Cardiac muscle cell (in vitro differentiated cells and primary cell): ENCODE data around the gene PAGE4. TPM values are rescaled to one million over a fixed set of nuclear protein-coding genes. Genes with fewer than 3 reads are reported as not detected.

Experiments used
- DNase-seq, 2 donors: peaks; one replicate each; pipeline versions ENCODE4 v3.0.0 to v3.0.0-alpha.2; 2010 to 2017; ENCODE audit warnings: low read depth in 1 of 2, low spot score in 1 of 2
- H3K27ac ChIP-seq: fragments of 200-600 bp; sonication (generic); 2 replicates; pipeline ENCODE4 v1.5.1; 2016
- H3K27me3 ChIP-seq: fragments of 200-600 bp; sonication (generic); 2 replicates; pipeline ENCODE4 v1.6.0; 2016; ENCODE audit warnings: control low read depth
- H3K36me3 ChIP-seq: fragments of 200-600 bp; sonication (generic); 2 replicates; pipeline ENCODE4 v1.5.1; 2016; ENCODE audit warnings: control low read depth
- H3K4me1 ChIP-seq: fragments of 200-600 bp; sonication (generic); 2 replicates; pipeline ENCODE4 v1.8.1; 2017; ENCODE audit warnings: low read depth, mild to moderate bottlenecking, mixed run types
- H3K4me3 ChIP-seq: fragments of 200-600 bp; sonication (generic); 2 replicates; pipeline ENCODE4 v1.5.1; 2016; ENCODE audit warnings: mild to moderate bottlenecking
- H3K9me3 ChIP-seq: fragments of 200-600 bp; sonication (generic); 2 replicates; pipeline ENCODE4 v1.5.1; 2017; ENCODE audit warnings: low read depth, mild to moderate bottlenecking, control low read depth
- polyA plus RNA-seq: library from polyadenylated mRNA; unstranded; fragments of >200 nt; fragmentation: Nextera tagmentation; extraction: Ambion mirVana; gene quantifications from 2 replicates; pipeline ENCODE4 v1.2.1, GENCODE V29; 2016
- total RNA-seq: library from RNA; depleted of rRNA; stranded (reverse); fragments of >200 nt; gene quantifications from 2 replicates; pipeline ENCODE4 v1.2.3, GENCODE V29; 2016
- TF ChIP-seq, protein P1 (sequence below): IDR thresholded peaks from 2 replicates; pipeline ENCODE4 v1.5.1; 2012; ENCODE audit warnings: low read depth, mild to moderate bottlenecking, low read length

The PAGE4 gene
- total and polyA plus RNA-seq, 2 experiments from 2014 or later: not detected

DNA sequence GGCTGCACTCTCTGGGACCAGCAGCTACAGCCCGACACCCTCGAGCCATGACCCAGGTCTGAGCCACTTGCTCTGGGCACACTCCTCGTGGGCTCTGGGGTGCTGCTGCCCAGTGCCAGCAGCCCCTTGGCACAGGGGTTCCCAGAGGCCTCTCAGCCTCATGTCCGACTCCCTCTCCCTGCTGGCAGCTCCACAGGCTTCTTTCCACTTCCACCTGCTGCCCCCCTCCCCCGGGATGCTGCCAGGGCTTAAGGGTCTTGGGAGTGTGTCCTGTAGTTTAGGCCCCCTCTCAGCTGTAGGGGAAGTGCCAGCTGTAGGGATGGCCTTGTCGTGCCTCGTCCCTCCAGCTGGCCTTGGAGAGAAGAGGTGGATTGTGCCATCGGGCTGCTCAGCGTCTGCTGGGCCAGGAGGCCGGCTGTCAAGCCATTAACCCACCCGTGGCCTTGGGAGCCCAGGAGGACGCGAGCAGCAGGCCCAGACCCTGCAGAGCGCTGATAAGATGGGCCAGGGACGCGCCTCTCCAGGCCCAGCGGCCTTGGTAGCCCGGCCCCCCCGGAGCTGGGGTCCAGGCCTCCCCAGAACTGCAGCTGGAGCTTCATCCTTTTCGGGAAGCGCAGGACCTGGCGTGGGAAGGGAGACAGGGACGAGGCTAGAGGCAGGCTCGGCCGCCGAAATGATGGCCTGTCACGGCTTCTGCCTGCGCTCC is 49.2 kb downstream of the PAGE4 start:
- no peaks in the 10 kb centered on the region for H3K27me3 ChIP-seq
- H3K4me1 ChIP-seq: no peaks in the 10 kb centered on the region
- no peaks in the 10 kb centered on the region for H3K36me3 ChIP-seq
- no peaks in the 10 kb centered on the region for H3K9me3 ChIP-seq
- H3K27ac ChIP-seq: peak overlapping the region; percentile 71
- DNase-seq: no peak
- H3K4me3 ChIP-seq: peak overlapping the region; percentile 50
- TF ChIP-seq, protein P1, sequence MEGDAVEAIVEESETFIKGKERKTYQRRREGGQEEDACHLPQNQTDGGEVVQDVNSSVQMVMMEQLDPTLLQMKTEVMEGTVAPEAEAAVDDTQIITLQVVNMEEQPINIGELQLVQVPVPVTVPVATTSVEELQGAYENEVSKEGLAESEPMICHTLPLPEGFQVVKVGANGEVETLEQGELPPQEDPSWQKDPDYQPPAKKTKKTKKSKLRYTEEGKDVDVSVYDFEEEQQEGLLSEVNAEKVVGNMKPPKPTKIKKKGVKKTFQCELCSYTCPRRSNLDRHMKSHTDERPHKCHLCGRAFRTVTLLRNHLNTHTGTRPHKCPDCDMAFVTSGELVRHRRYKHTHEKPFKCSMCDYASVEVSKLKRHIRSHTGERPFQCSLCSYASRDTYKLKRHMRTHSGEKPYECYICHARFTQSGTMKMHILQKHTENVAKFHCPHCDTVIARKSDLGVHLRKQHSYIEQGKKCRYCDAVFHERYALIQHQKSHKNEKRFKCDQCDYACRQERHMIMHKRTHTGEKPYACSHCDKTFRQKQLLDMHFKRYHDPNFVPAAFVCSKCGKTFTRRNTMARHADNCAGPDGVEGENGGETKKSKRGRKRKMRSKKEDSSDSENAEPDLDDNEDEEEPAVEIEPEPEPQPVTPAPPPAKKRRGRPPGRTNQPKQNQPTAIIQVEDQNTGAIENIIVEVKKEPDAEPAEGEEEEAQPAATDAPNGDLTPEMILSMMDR: no peak

DNA sequence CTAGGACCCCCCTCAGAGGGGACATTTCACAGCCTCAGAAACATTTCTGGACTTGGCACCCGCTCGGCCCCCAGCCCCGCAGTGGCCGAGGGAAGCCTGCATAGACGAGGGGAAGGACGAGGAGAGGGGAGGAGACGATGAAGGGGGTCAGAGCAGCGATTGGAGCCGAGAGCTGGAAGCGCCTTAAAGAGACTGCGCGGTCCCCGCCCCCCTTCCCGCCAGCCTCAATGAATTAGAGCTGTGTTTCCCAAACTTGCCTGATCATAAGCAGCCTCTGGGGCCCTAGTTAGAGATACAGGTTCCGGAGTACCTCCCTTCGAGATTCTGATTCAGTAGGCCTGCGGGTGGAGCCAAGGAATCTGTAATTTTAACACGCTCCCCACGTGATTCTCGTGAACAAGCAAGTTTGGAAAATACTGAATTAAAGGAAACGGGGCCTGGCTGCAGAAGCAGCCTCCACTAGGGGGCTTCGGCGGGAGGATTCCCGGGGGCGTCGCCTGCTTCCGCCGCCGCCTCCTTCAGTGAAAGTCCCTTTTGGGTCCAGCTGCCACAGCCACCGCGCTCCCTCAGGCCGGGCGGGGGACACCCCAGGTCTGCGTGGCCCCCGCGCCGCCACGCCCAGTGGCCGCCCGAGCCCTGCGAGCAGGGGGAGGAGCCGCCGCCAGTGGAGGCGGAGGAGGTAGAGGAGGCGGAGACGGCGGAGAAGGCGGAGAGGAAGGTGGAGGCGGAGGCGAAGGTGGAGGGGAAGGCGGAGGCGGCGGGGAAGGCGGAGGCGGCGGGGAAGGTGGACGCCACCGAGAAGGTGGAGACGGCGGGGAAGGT is 49.9 kb downstream of the PAGE4 start, which contains the start of gene USP27X:
Gene USP27X, plus strand, starts transcription at position 651 of the 822 bp plus-strand sequence. CDS start 824 bp downstream, outside the sequence.
- DNase-seq: peak; percentile 81 to 88

GRCh38 chrX:49879656-49880277 is 50.7 kb downstream of the PAGE4 start:
- TF ChIP-seq, protein P1: no peak
- DNase-seq: peak; percentile 1 to 32
- H3K4me1 ChIP-seq: no peaks in the 10 kb centered on the region
- no peaks in the 10 kb centered on the region for H3K9me3 ChIP-seq
- H3K27ac ChIP-seq: peak overlapping the region; percentile 71
- no peaks in the 10 kb centered on the region for H3K36me3 ChIP-seq
- H3K4me3 ChIP-seq: peak overlapping the region; percentile 50
- no peaks in the 10 kb centered on the region for H3K27me3 ChIP-seq

More for the DNA sequence above, 49.9 kb downstream of the PAGE4 start, which contains the start of gene USP27X:
- TF ChIP-seq, protein P1: peak; percentile 60
- H3K27ac ChIP-seq: peak within 1 kb of the TSS; percentile 71
- no peaks in the 10 kb centered on the region for H3K36me3 ChIP-seq
- peak within 1 kb of the TSS; percentile 50 for H3K4me3 ChIP-seq
- no peaks in the 10 kb centered on the region for H3K27me3 ChIP-seq
- H3K9me3 ChIP-seq: no peaks in the 10 kb centered on the region
- no peaks in the 10 kb centered on the region for H3K4me1 ChIP-seq

GRCh38 chrX:49880668-49881067 is 51.6 kb downstream of the PAGE4 start:
- no peak overlapping the region for H3K4me3 ChIP-seq
- H3K4me1 ChIP-seq: no peaks in the 10 kb centered on the region
- H3K9me3 ChIP-seq: no peaks in the 10 kb centered on the region
- H3K36me3 ChIP-seq: no peaks in the 10 kb centered on the region
- TF ChIP-seq, protein P1: no peak
- no peaks in the 10 kb centered on the region for H3K27me3 ChIP-seq
- no peak for DNase-seq
- no peak overlapping the region for H3K27ac ChIP-seq

Other genes starting within 250 kb of the PAGE4 start
- not detected in 2 replicates for gene GAGE12H, start 249.4 kb upstream of the PAGE4 start, total RNA-seq
- not detected in 2 replicates for gene GAGE12H, start 249.4 kb upstream of the PAGE4 start, polyA plus RNA-seq
- gene GAGE2A, start 239.8 kb upstream of the PAGE4 start, total RNA-seq: not detected in 2 replicates
- gene GAGE2A, start 239.8 kb upstream of the PAGE4 start, polyA plus RNA-seq: not detected in 2 replicates
- gene GAGE1, start 230.3 kb upstream of the PAGE4 start, total RNA-seq: not detected in 2 replicates
- not detected in 2 replicates for gene GAGE1, start 230.3 kb upstream of the PAGE4 start, polyA plus RNA-seq
- gene PAGE1, start 133.3 kb upstream of the PAGE4 start, total RNA-seq: not detected in 2 replicates
- gene PAGE1, start 133.3 kb upstream of the PAGE4 start, polyA plus RNA-seq: not detected in 2 replicates
- gene USP27X, start 50.2 kb downstream of the PAGE4 start, total RNA-seq: 2.9 and 3.8 TPM in 2 replicates
- 1.7 and 1.8 TPM in 2 replicates for gene USP27X, start 50.2 kb downstream of the PAGE4 start, polyA plus RNA-seq
- gene CLCN5, start 93.3 kb downstream of the PAGE4 start, total RNA-seq: 16.6 TPM in 2 replicates
- gene CLCN5, start 93.3 kb downstream of the PAGE4 start, polyA plus RNA-seq: 6.2 and 6.6 TPM in 2 replicates